Measurements from ENCODE around the gene C5AR2. TPM values are rescaled to one million over a fixed set of nuclear protein-coding genes. Genes with fewer than 3 reads are reported as not detected.
A peak's percentile ranks its signal among the peaks of the same experiment; 100 is the strongest.
"Not testable (repeated sequence)": the region's sequence is repeated elsewhere in the genome, so short reads cannot be mapped to it uniquely, and the experiment has no call there.

C5AR2 gene
- polyA plus RNA-seq, 4 donors, result 0.23 to 0.45 (median 0.29) TPM

- DNase-seq (ENCODE audit: low read depth in 4 of 4, low spot score in 3 of 4), result no peak
Measured at GRCh38 chr19:47322058-47322457, 9.9 kb upstream of the C5AR2 start.

- no peak for DNase-seq (ENCODE audit: low read depth in 4 of 4, low spot score in 3 of 4)
Measured at GRCh38 chr19:47323409-47323808, 8.6 kb upstream of the C5AR2 start.

GRCh38 chr19:47323872-47324271 is 8.1 kb upstream of the C5AR2 start:
- DNase-seq (ENCODE audit: low read depth in 4 of 4, low spot score in 3 of 4), result no peak

GRCh38 chr19:47324502-47324901 is 7.5 kb upstream of the C5AR2 start:
- no peak for DNase-seq (ENCODE audit: low read depth in 4 of 4, low spot score in 3 of 4)

GRCh38 chr19:47330466-47330869 is 1.5 kb upstream of the C5AR2 start:
- DNase-seq (ENCODE audit: low read depth in 4 of 4, low spot score in 3 of 4), result no peak

GRCh38 chr19:47331490-47331889 is 485 bp upstream of the C5AR2 start:
- DNase-seq (ENCODE audit: low read depth in 4 of 4, low spot score in 3 of 4), result no peak

GRCh38 chr19:47336765-47337718 is 5.1 kb downstream of the C5AR2 start:
- DNase-seq (ENCODE audit: low read depth in 4 of 4, low spot score in 3 of 4), result not testable (repeated sequence)

- no peak for DNase-seq (ENCODE audit: low read depth in 4 of 4, low spot score in 3 of 4)
Measured at GRCh38 chr19:47339196-47339880, 7.4 kb downstream of the C5AR2 start.

- no peak for DNase-seq (ENCODE audit: low read depth in 4 of 4, low spot score in 3 of 4)
Measured at GRCh38 chr19:47340477-47341208, 8.7 kb downstream of the C5AR2 start.

GRCh38 chr19:47341734-47342133 is 9.8 kb downstream of the C5AR2 start:
- no peak for DNase-seq (ENCODE audit: low read depth in 4 of 4, low spot score in 3 of 4)

- DNase-seq (ENCODE audit: low read depth in 4 of 4, low spot score in 3 of 4), result no peak
Measured at GRCh38 chr19:47343194-47343802, 11.3 kb downstream of the C5AR2 start.

GRCh38 chr19:47344425-47344824 is 12.4 kb downstream of the C5AR2 start:
- DNase-seq (ENCODE audit: low read depth in 4 of 4, low spot score in 3 of 4), result no peak

- not testable (repeated sequence) for DNase-seq (ENCODE audit: low read depth in 4 of 4, low spot score in 3 of 4)
Measured at GRCh38 chr19:47346024-47346423, 14.0 kb downstream of the C5AR2 start.

- peak; percentile 95 to 97 (median 96) for DNase-seq (ENCODE audit: low read depth in 4 of 4, low spot score in 3 of 4)
Measured at GRCh38 chr19:47348819-47349795, 17.1 kb downstream of the C5AR2 start, which contains the start of gene DHX34. Gene DHX34 (plus strand): TSS chr19:47349315. CDS start chr19:47353031, 3,716 bp downstream.

- no peak for DNase-seq (ENCODE audit: low read depth in 4 of 4, low spot score in 3 of 4)
Measured at GRCh38 chr19:47350630-47351029, 18.7 kb downstream of the C5AR2 start.

GRCh38 chr19:47351548-47351947 is 19.6 kb downstream of the C5AR2 start:
- DNase-seq (ENCODE audit: low read depth in 4 of 4, low spot score in 3 of 4), result no peak

GRCh38 chr19:47352095-47352494 is 20.1 kb downstream of the C5AR2 start:
- DNase-seq (ENCODE audit: low read depth in 4 of 4, low spot score in 3 of 4), result no peak

GRCh38 chr19:47353307-47353712 is 21.3 kb downstream of the C5AR2 start:
- DNase-seq (ENCODE audit: low read depth in 4 of 4, low spot score in 3 of 4), result no peak

- no peak for DNase-seq (ENCODE audit: low read depth in 4 of 4, low spot score in 3 of 4)
Measured at GRCh38 chr19:47356900-47357299, 24.9 kb downstream of the C5AR2 start.
